ENCODE data around the gene PLEK. TPM values are rescaled to one million over a fixed set of nuclear protein-coding genes. Genes with fewer than 3 reads are reported as not detected.
"Not testable (repeated sequence)": the region's sequence is repeated elsewhere in the genome, so short reads cannot be mapped to it uniquely, and the experiment has no call there.

PLEK gene
- total and polyA plus RNA-seq, 9 of the 15 experiments (the other 6 are each of a cell fraction or from before 2014, with no cell fraction given) = 0.14 to 1.2 (median 0.36) TPM

DNA sequence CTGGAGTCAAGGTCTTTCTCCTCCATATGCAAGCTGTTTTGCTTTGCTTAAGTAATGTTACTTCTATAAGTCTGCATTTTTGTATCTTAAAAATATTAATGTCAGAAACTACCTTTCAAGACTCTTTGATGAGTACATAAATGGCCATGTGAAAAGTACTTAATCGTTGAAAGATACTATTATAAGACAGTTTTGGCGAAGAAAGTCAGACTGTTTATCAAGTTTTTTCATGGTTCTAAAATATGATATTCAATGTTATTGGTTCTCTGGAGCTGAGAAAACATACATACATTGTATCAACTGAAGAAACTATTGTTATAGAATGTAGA, 76.9 kb downstream of the PLEK start (continued):
- TF ChIP-seq MYNN (IDR thresholded peaks at IDR 0.05) = no peak
- no peak for TF ChIP-seq MYNN (CRISPR knock-in tag; IDR thresholded peaks at IDR 0.05)
- 0 out of 2 replicates have a peak, but pooled peaks have one; percentile 1 for TF ChIP-seq ERF (CRISPR knock-in tag; IDR thresholded peaks at IDR 0.05)
- peak; percentile 36; the same call in 1 of the 2 replicates for TF ChIP-seq GATAD2B (IDR thresholded peaks at IDR 0.05; ENCODE audit: borderline replicate concordance)
- no peak for TF ChIP-seq TBP (optimal IDR thresholded peaks at IDR 0.05; ENCODE audit: low read depth, low read length)

DNA sequence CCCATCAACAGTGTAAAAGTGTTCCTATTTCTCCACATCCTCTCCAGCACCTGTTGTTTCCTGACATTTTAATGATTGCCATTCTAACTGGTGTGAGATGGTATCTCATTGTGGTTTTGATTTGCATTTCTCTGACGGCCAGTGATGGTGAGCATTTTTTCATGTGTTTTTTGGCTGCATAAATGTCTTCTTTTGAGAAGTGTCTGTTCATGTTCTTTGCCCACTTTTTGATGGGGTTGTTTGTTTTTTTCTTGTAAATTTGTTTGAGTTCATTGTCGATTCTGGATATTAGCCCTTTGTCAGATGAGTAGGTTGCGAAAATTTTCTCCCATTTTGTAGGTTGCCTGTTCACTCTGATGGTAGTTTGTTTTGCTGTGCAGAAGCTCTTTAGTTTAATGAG, 81.3 kb downstream of the PLEK start:
- H3K4me2 ChIP-seq (ENCODE audit: insufficient read depth, low read length); POLR2A ChIA-PET; DNase-seq (ENCODE audit: extremely low read depth in 1 of 4, low spot score in 3 of 4); CTCF ChIA-PET (ENCODE audit: low intra/inter-chr PET ratio); FAIRE-seq; ATAC-seq; H3K36me3 ChIP-seq (ENCODE audit: control insufficient read depth, insufficient read depth, low read length); H3K9me1 ChIP-seq (ENCODE audit: control insufficient read depth, insufficient read depth, low read length); H3K9ac ChIP-seq (ENCODE audit: insufficient read depth in 1 of 2, low read depth in 2 of 2, low read length in 2 of 2); in situ Hi-C loops (cut with MboI); H4K20me1 ChIP-seq (replicated peaks; ENCODE audit: control insufficient read depth, insufficient read depth, low read length); H3K79me2 ChIP-seq (ENCODE audit: control insufficient read depth, insufficient read depth, low read length); BruUV-seq (replicated peaks); H3K4me1 ChIP-seq (replicated peaks in 1 of 2; ENCODE audit: control insufficient read depth in 2 of 2, insufficient read depth in 2 of 2, low read length in 2 of 2); H3K4me3 ChIP-seq; H3K9me3 ChIP-seq (replicated peaks; ENCODE audit: control insufficient read depth, insufficient read depth, low read depth, low read length); H3K27me3 ChIP-seq (ENCODE audit: control insufficient read depth in 2 of 2, insufficient read depth in 2 of 2, low read length in 2 of 2); H2AFZ ChIP-seq (ENCODE audit: low read depth, low read length); H3K27ac ChIP-seq (ENCODE audit: extremely low read depth, low read depth, low read length); intact Hi-C loops (cut with micrococcal nuclease): not testable (repeated sequence)
- TF ChIP-seq, protein P1, sequence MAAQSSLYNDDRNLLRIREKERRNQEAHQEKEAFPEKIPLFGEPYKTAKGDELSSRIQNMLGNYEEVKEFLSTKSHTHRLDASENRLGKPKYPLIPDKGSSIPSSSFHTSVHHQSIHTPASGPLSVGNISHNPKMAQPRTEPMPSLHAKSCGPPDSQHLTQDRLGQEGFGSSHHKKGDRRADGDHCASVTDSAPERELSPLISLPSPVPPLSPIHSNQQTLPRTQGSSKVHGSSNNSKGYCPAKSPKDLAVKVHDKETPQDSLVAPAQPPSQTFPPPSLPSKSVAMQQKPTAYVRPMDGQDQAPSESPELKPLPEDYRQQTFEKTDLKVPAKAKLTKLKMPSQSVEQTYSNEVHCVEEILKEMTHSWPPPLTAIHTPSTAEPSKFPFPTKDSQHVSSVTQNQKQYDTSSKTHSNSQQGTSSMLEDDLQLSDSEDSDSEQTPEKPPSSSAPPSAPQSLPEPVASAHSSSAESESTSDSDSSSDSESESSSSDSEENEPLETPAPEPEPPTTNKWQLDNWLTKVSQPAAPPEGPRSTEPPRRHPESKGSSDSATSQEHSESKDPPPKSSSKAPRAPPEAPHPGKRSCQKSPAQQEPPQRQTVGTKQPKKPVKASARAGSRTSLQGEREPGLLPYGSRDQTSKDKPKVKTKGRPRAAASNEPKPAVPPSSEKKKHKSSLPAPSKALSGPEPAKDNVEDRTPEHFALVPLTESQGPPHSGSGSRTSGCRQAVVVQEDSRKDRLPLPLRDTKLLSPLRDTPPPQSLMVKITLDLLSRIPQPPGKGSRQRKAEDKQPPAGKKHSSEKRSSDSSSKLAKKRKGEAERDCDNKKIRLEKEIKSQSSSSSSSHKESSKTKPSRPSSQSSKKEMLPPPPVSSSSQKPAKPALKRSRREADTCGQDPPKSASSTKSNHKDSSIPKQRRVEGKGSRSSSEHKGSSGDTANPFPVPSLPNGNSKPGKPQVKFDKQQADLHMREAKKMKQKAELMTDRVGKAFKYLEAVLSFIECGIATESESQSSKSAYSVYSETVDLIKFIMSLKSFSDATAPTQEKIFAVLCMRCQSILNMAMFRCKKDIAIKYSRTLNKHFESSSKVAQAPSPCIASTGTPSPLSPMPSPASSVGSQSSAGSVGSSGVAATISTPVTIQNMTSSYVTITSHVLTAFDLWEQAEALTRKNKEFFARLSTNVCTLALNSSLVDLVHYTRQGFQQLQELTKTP (IDR thresholded peaks at IDR 0.05; ENCODE audit: low read depth in 1 of 2, partially characterized antibody in 2 of 2) = peak in 1 of 2 experiments; percentile 96
- WGBS (ENCODE audit: insufficient coverage, low coverage, missing lambda C conversion rate) = no CpG with 5 or more reads among the region's 3 CpGs

Other genes starting within 250 kb of the PLEK start
- 81.7 and 90.2 TPM in 2 replicates for gene PNO1, start 207.4 kb upstream of the PLEK start, total RNA-seq (2014; rRNA removed)
- 41.1 and 43.8 TPM in 2 replicates for gene PNO1, start 207.4 kb upstream of the PLEK start, total RNA-seq (2014; rRNA removed; fragmentation: Illumina TruSeq; extraction: Trizol)
- gene PNO1, start 207.4 kb upstream of the PLEK start, total RNA-seq (2015; rRNA removed; fragmentation: Illumina TruSeq; extraction: Trizol) = 42.8 and 43.8 TPM in 2 replicates
- 32.5 and 33.3 TPM in 2 replicates for gene PNO1, start 207.4 kb upstream of the PLEK start, total RNA-seq (2021)
- gene PNO1, start 207.4 kb upstream of the PLEK start, polyA plus RNA-seq (2011; rRNA removed) = 14.4 and 33.7 TPM in 2 replicates
- 48.5 and 53.1 TPM in 2 replicates for gene PNO1, start 207.4 kb upstream of the PLEK start, polyA plus RNA-seq (2014; fragmentation: Illumina TruSeq; extraction: Trizol)
- gene PNO1, start 207.4 kb upstream of the PLEK start, polyA plus RNA-seq (2014; fragmentation: Nextera tagmentation; extraction: Ambion mirVana) = 10 to 100 TPM; 11.8 to 18.6 TPM
- 53.9 and 62.5 TPM in 2 replicates for gene PNO1, start 207.4 kb upstream of the PLEK start, polyA plus RNA-seq (2014; rRNA removed)
- 10.5 and 12.5 TPM in 2 replicates for gene PPP3R1, start 112.8 kb upstream of the PLEK start, total RNA-seq (2014; rRNA removed)
- 38.1 and 44.4 TPM in 2 replicates for gene PPP3R1, start 112.8 kb upstream of the PLEK start, total RNA-seq (2014; rRNA removed; fragmentation: Illumina TruSeq; extraction: Trizol)
- 29.3 and 30.0 TPM in 2 replicates for gene PPP3R1, start 112.8 kb upstream of the PLEK start, total RNA-seq (2015; rRNA removed; fragmentation: Illumina TruSeq; extraction: Trizol)
- 69.5 and 70.0 TPM in 2 replicates for gene PPP3R1, start 112.8 kb upstream of the PLEK start, total RNA-seq (2021)
- 6.9 and 22.2 TPM in 2 replicates for gene PPP3R1, start 112.8 kb upstream of the PLEK start, polyA plus RNA-seq (2011; rRNA removed)
- 44.2 and 48.8 TPM in 2 replicates for gene PPP3R1, start 112.8 kb upstream of the PLEK start, polyA plus RNA-seq (2014; fragmentation: Illumina TruSeq; extraction: Trizol)
- gene PPP3R1, start 112.8 kb upstream of the PLEK start, polyA plus RNA-seq (2014; fragmentation: Nextera tagmentation; extraction: Ambion mirVana) = 10 to 100 TPM in 1 of 2 experiments, 1 to 10 TPM in 1; 3.7 to 12.3 TPM
- gene PPP3R1, start 112.8 kb upstream of the PLEK start, polyA plus RNA-seq (2014; rRNA removed) = 23.2 and 24.8 TPM in 2 replicates
- gene CNRIP1, start 45.3 kb upstream of the PLEK start, total RNA-seq (2014; rRNA removed) = 0.59 and 1.6 TPM in 2 replicates
- gene CNRIP1, start 45.3 kb upstream of the PLEK start, total RNA-seq (2014; rRNA removed; fragmentation: Illumina TruSeq; extraction: Trizol) = 1.1 TPM in 2 replicates
- gene CNRIP1, start 45.3 kb upstream of the PLEK start, total RNA-seq (2015; rRNA removed; fragmentation: Illumina TruSeq; extraction: Trizol) = 1.3 and 1.8 TPM in 2 replicates
- gene CNRIP1, start 45.3 kb upstream of the PLEK start, total RNA-seq (2021) = 1.3 and 1.6 TPM in 2 replicates
- gene CNRIP1, start 45.3 kb upstream of the PLEK start, polyA plus RNA-seq (2011; rRNA removed) = 0.30 and 1.9 TPM in 2 replicates
- gene CNRIP1, start 45.3 kb upstream of the PLEK start, polyA plus RNA-seq (2014; fragmentation: Illumina TruSeq; extraction: Trizol) = 1.0 and 2.1 TPM in 2 replicates
- gene CNRIP1, start 45.3 kb upstream of the PLEK start, polyA plus RNA-seq (2014; fragmentation: Nextera tagmentation; extraction: Ambion mirVana) = 1 to 10 TPM; 1.3 to 1.6 TPM
- gene CNRIP1, start 45.3 kb upstream of the PLEK start, polyA plus RNA-seq (2014; rRNA removed) = 1.3 and 1.5 TPM in 2 replicates
- gene FBXO48, start 102.0 kb downstream of the PLEK start, total RNA-seq (2014; rRNA removed) = 0.24 and 0.36 TPM in 2 replicates
- gene FBXO48, start 102.0 kb downstream of the PLEK start, total RNA-seq (2014; rRNA removed; fragmentation: Illumina TruSeq; extraction: Trizol) = 0.73 and 0.93 TPM in 2 replicates
- gene FBXO48, start 102.0 kb downstream of the PLEK start, total RNA-seq (2015; rRNA removed; fragmentation: Illumina TruSeq; extraction: Trizol) = 0.58 and 0.64 TPM in 2 replicates
- 0.64 and 0.65 TPM in 2 replicates for gene FBXO48, start 102.0 kb downstream of the PLEK start, total RNA-seq (2021)
- 1.2 and 1.8 TPM in 2 replicates for gene FBXO48, start 102.0 kb downstream of the PLEK start, polyA plus RNA-seq (2011; rRNA removed)
- 0.90 and 0.97 TPM in 2 replicates for gene FBXO48, start 102.0 kb downstream of the PLEK start, polyA plus RNA-seq (2014; fragmentation: Illumina TruSeq; extraction: Trizol)
- under 1 TPM; 0.74 to 0.79 TPM for gene FBXO48, start 102.0 kb downstream of the PLEK start, polyA plus RNA-seq (2014; fragmentation: Nextera tagmentation; extraction: Ambion mirVana)
- 0.69 and 0.84 TPM in 2 replicates for gene FBXO48, start 102.0 kb downstream of the PLEK start, polyA plus RNA-seq (2014; rRNA removed)
- gene APLF, start 102.3 kb downstream of the PLEK start, total RNA-seq (2014; rRNA removed) = 0.32 and 1.3 TPM in 2 replicates
- gene APLF, start 102.3 kb downstream of the PLEK start, total RNA-seq (2014; rRNA removed; fragmentation: Illumina TruSeq; extraction: Trizol) = 0.84 and 1.1 TPM in 2 replicates
- gene APLF, start 102.3 kb downstream of the PLEK start, total RNA-seq (2015; rRNA removed; fragmentation: Illumina TruSeq; extraction: Trizol) = 0.90 and 1.1 TPM in 2 replicates
- 0.67 and 0.71 TPM in 2 replicates for gene APLF, start 102.3 kb downstream of the PLEK start, total RNA-seq (2021)
- 0.34 and 0.72 TPM in 2 replicates for gene APLF, start 102.3 kb downstream of the PLEK start, polyA plus RNA-seq (2011; rRNA removed)
- gene APLF, start 102.3 kb downstream of the PLEK start, polyA plus RNA-seq (2014; fragmentation: Illumina TruSeq; extraction: Trizol) = 0.51 and 0.77 TPM in 2 replicates
- gene APLF, start 102.3 kb downstream of the PLEK start, polyA plus RNA-seq (2014; fragmentation: Nextera tagmentation; extraction: Ambion mirVana) = under 1 TPM; 0.07 to 0.15 TPM
- 0.45 TPM in 2 replicates for gene APLF, start 102.3 kb downstream of the PLEK start, polyA plus RNA-seq (2014; rRNA removed)